Mesenteric fat pad (tissue), 1 donor: ENCODE results near the gene FAM124A. TPM values are rescaled to one million over a fixed set of nuclear protein-coding genes. Genes with fewer than 3 reads are reported as not detected.

Experiments used
- DNase-seq: peaks from one replicate; pipeline ENCODE4 v3.0.0-alpha.2; 2020; ENCODE audit warnings: low spot score
- total RNA-seq: library from RNA; stranded (reverse); fragmentation: NEBNext Ultra II Directional; extraction: Animal tissue kit (Norgen Biotek cat#: 25700); gene quantifications from one replicate; pipeline ENCODE4 v1.2.1, GENCODE V29; 2021
- donor health status: DM: yes; HTN: yes; CAD: no.

The FAM124A gene
- total RNA-seq, 1 donor from 2014 or later: 11.5 TPM

- DNase-seq: no peak
These were observed 81.7 kb downstream of the FAM124A start for GRCh38 chr13:51303882-51304281.

- DNase-seq: no peak
These were observed 83.2 kb downstream of the FAM124A start for GRCh38 chr13:51305271-51305967.

- no peak for DNase-seq
These were observed 86.6 kb downstream of the FAM124A start for GRCh38 chr13:51308781-51309180.

- DNase-seq: no peak
These were observed 89.0 kb downstream of the FAM124A start for GRCh38 chr13:51311231-51311630.

- DNase-seq: no peak
These were observed 89.8 kb downstream of the FAM124A start for GRCh38 chr13:51311957-51312520.

GRCh38 chr13:51313619-51314018, 91.4 kb downstream of the FAM124A start:
- no peak for DNase-seq

GRCh38 chr13:51317262-51317661, 95.1 kb downstream of the FAM124A start:
- no peak for DNase-seq

GRCh38 chr13:51318015-51318414, 95.8 kb downstream of the FAM124A start:
- no peak for DNase-seq

GRCh38 chr13:51318876-51319275, 96.7 kb downstream of the FAM124A start:
- DNase-seq: no peak

GRCh38 chr13:51321836-51322235, 99.6 kb downstream of the FAM124A start:
- no peak for DNase-seq

GRCh38 chr13:51322826-51323225, 100.6 kb downstream of the FAM124A start:
- no peak for DNase-seq

- DNase-seq: no peak
These were observed 101.8 kb downstream of the FAM124A start for GRCh38 chr13:51323824-51324511.

GRCh38 chr13:51324714-51325420, 102.7 kb downstream of the FAM124A start:
- DNase-seq: no peak

- DNase-seq: no peak
These were observed 103.6 kb downstream of the FAM124A start for GRCh38 chr13:51325837-51326236.

- DNase-seq: no peak
These were observed 104.6 kb downstream of the FAM124A start for GRCh38 chr13:51326777-51327176.

- no peak for DNase-seq
These were observed 105.8 kb downstream of the FAM124A start for GRCh38 chr13:51327961-51328360.

GRCh38 chr13:51328488-51328887, 106.3 kb downstream of the FAM124A start:
- DNase-seq: no peak

- no peak for DNase-seq
These were observed 107.4 kb downstream of the FAM124A start for GRCh38 chr13:51329606-51330005.

GRCh38 chr13:51330791-51331190, 108.6 kb downstream of the FAM124A start:
- no peak for DNase-seq

- DNase-seq: no peak
These were observed 109.2 kb downstream of the FAM124A start for GRCh38 chr13:51331354-51331861.

- DNase-seq: no peak
These were observed 110.6 kb downstream of the FAM124A start for GRCh38 chr13:51332566-51333361.
